IMR-90 (cell line): ENCODE measurements around the gene KDM1A. TPM values are rescaled to one million over a fixed set of nuclear protein-coding genes. Genes with fewer than 3 reads are reported as not detected.
"Not testable (repeated sequence)": the region's sequence is repeated elsewhere in the genome, so short reads cannot be mapped to it uniquely, and the experiment has no call there.

ENCODE experiments used
- ATAC-seq: fragments of 200-7000 bp; cut with Tn5 transposase; 2 replicates; pipeline ENCODE4 v1.9.1; 2020; ENCODE audit warnings: low read depth, mild to moderate bottlenecking, moderate library complexity
- BruUV-seq: library from RNA; stranded (reverse); fragments of 400-500 nt; replicated peaks from 2 replicates; lab custom pipeline; 2021; lab: Mats Ljungman, UMichigan
- CTCF ChIA-PET: fragments of 300-600 bp; formaldehyde crosslinking; extraction: SDS; loops from one replicate; lab custom pipeline; 2021; ENCODE audit warnings: antibody characterized with exemption; lab: Yijun Ruan, JAX
- POLR2A ChIA-PET: fragments of 300-600 bp; sonication (Branson Sonifier 250); formaldehyde crosslinking; loops from one replicate; lab custom pipeline; 2022; ENCODE audit warnings: antibody characterized with exemption; ENCODE audit not compliant: unreplicated experiment; lab: Charles Lee
- DNase-seq: peaks from one replicate; pipeline ENCODE4 v3.0.0; 2013
- H2AFZ ChIP-seq: replicated peaks from 2 replicates; pipeline ENCODE3; 2013; ENCODE audit warnings: low read length, mild to moderate bottlenecking; ENCODE audit not compliant: poor library complexity
- H2AK5ac ChIP-seq: 2 replicates; pipeline ENCODE4 v1.6.1; 2013; ENCODE audit warnings: low read depth, low read length, inconsistent platforms
- H2AK9ac ChIP-seq: replicated peaks from 2 replicates; pipeline ENCODE3; 2013; ENCODE audit warnings: mild to moderate bottlenecking, low read depth, low read length, moderate library complexity; ENCODE audit not compliant: poor library complexity
- H2BK120ac ChIP-seq: 2 replicates; pipeline ENCODE4 v1.6.1; 2013; ENCODE audit warnings: low read depth, low read length, inconsistent platforms
- H2BK15ac ChIP-seq: 3 replicates; pipeline ENCODE4 v1.6.1; 2013; ENCODE audit warnings: low read depth, low read length, inconsistent platforms
- H2BK20ac ChIP-seq: 2 replicates; pipeline ENCODE4 v1.6.1; 2013; ENCODE audit warnings: low read depth, mild to moderate bottlenecking, inconsistent platforms, low read length, moderate library complexity
- H2BK5ac ChIP-seq: 2 replicates; pipeline ENCODE4 v1.6.1; 2013; ENCODE audit warnings: mild to moderate bottlenecking, low read depth, low read length, inconsistent platforms; ENCODE audit not compliant: poor library complexity, severe bottlenecking
- H3K14ac ChIP-seq: replicated peaks from 2 replicates; pipeline ENCODE4 v1.6.1; 2013; ENCODE audit warnings: low read depth, low read length, inconsistent platforms
- H3K18ac ChIP-seq: 2 replicates; pipeline ENCODE4 v1.6.1; 2013; ENCODE audit warnings: low read depth, low read length, control low read depth
- H3K23ac ChIP-seq: 2 replicates; pipeline ENCODE4 v1.6.1; 2013; ENCODE audit warnings: low read depth, low read length, inconsistent platforms
- H3K27ac ChIP-seq: 2 replicates; pipeline ENCODE4 v1.5.1; 2013; ENCODE audit warnings: mild to moderate bottlenecking, control low read depth, low read length; ENCODE audit not compliant: insufficient read depth
- H3K27me3 ChIP-seq: 2 replicates; pipeline ENCODE4 v1.6.1; 2013; ENCODE audit warnings: low read length; ENCODE audit not compliant: control insufficient read depth, insufficient read depth
- H3K36me3 ChIP-seq: 2 replicates; pipeline ENCODE4 v1.6.1; 2013; ENCODE audit warnings: low read length, mixed read lengths; ENCODE audit not compliant: control insufficient read depth, insufficient read depth
- H3K4ac ChIP-seq: 2 replicates; pipeline ENCODE4 v1.6.1; 2013; ENCODE audit warnings: low read depth, low read length, inconsistent platforms
- H3K4me1 ChIP-seq: 2 replicates; pipeline ENCODE4 v1.6.1; 2013; ENCODE audit warnings: low read length, mixed read lengths; ENCODE audit not compliant: control insufficient read depth, insufficient read depth
- H3K4me2 ChIP-seq: 2 replicates; pipeline ENCODE4 v1.6.1; 2013; ENCODE audit warnings: low read depth, mild to moderate bottlenecking, control low read depth, low read length, moderate library complexity
- H3K4me3 ChIP-seq: 2 replicates; pipeline ENCODE4 v1.5.1; 2013; ENCODE audit warnings: low read depth, mild to moderate bottlenecking, control low read depth, low read length, moderate library complexity; ENCODE audit not compliant: insufficient read depth
- H3K56ac ChIP-seq: 2 replicates; pipeline ENCODE4 v1.6.1; 2013; ENCODE audit warnings: low read length, inconsistent platforms; ENCODE audit not compliant: insufficient read depth; ENCODE audit errors: extremely low read depth
- H3K79me1 ChIP-seq, 2 experiments: 2 replicates each; pipeline ENCODE4 v1.6.1; 2013; ENCODE audit warnings: low read length in 2 of 2, inconsistent platforms in 1 of 2, low read depth in 1 of 2
- H3K9ac ChIP-seq: 2 replicates; pipeline ENCODE4 v1.6.1; 2013; ENCODE audit warnings: low read depth, low read length, control low read depth
- H3K9me1 ChIP-seq: 2 replicates; pipeline ENCODE4 v1.6.1; 2013; ENCODE audit warnings: low read length, inconsistent platforms; ENCODE audit not compliant: insufficient read depth
- H3K9me3 ChIP-seq: 2 replicates; pipeline ENCODE4 v1.6.1; 2013; ENCODE audit warnings: low read length; ENCODE audit not compliant: control insufficient read depth, insufficient read depth
- H4K20me1 ChIP-seq: 2 replicates; pipeline ENCODE4 v1.6.1; 2013; ENCODE audit warnings: low read length, inconsistent platforms; ENCODE audit not compliant: insufficient read depth
- H4K5ac ChIP-seq: 2 replicates; pipeline ENCODE4 v1.6.1; 2013; ENCODE audit warnings: mild to moderate bottlenecking, low read depth, low read length, control low read depth
- H4K8ac ChIP-seq, 2 experiments: 2 replicates each; pipeline ENCODE4 v1.6.1; 2013; ENCODE audit warnings: low read depth in 2 of 2, low read length in 2 of 2, control low read depth in 1 of 2, inconsistent platforms in 1 of 2
- H4K91ac ChIP-seq: 2 replicates; pipeline ENCODE4 v1.6.1; 2013; ENCODE audit warnings: low read depth, low read length, inconsistent platforms; ENCODE audit not compliant: insufficient read depth
- FOS ChIP-seq: fragments of 150-350 bp; IDR thresholded peaks from 2 replicates; pipeline ENCODE4 v1.6.1; 2016; ENCODE audit warnings: low read depth, low read length
- MAFK ChIP-seq: IDR thresholded peaks from 2 replicates; pipeline ENCODE4 v1.6.1; 2012; ENCODE audit warnings: low read depth, low read length, improper control_type of control experiment
- MAZ ChIP-seq: IDR thresholded peaks from 2 replicates; pipeline ENCODE4 v1.6.1; 2012; ENCODE audit warnings: low read depth, mild to moderate bottlenecking, low read length, improper control_type of control experiment, moderate library complexity, borderline replicate concordance
- NFE2L2 ChIP-seq: fragments of 150-350 bp; IDR thresholded peaks from 2 replicates; pipeline ENCODE4 v1.6.1; 2016; ENCODE audit warnings: low read depth, mild to moderate bottlenecking, low read length
- POLR2A ChIP-seq: IDR thresholded peaks from 2 replicates; pipeline ENCODE4 v1.6.1; 2012; ENCODE audit warnings: mild to moderate bottlenecking, low read depth, low read length
- RAD21 ChIP-seq: IDR thresholded peaks from 2 replicates; pipeline ENCODE4 v1.6.1; 2012; ENCODE audit warnings: low read length, improper control_type of control experiment
- RCOR1 ChIP-seq: IDR thresholded peaks from 2 replicates; pipeline ENCODE4 v1.6.1; 2012; ENCODE audit warnings: mild to moderate bottlenecking, low read length, improper control_type of control experiment; ENCODE audit not compliant: insufficient replicate concordance
- RFX5 ChIP-seq: IDR thresholded peaks from 2 replicates; pipeline ENCODE4 v1.8.0; 2012; ENCODE audit warnings: low read depth, mild to moderate bottlenecking, low read length, moderate library complexity
- WGBS, 2 experiments: methylation state at CpG; one replicate each; pipeline versions ENCODE4 v1.1.5 to v1.1.7; 2013; ENCODE audit warnings: missing lambda C conversion rate in 2 of 2; ENCODE audit not compliant: insufficient read length in 1 of 2; ENCODE audit errors: extremely low coverage in 2 of 2; 5-methylcytosine and 5-hydroxymethylcytosine counted together
- dilution Hi-C: fragments of 300-500 bp; cut with HindIII; formaldehyde crosslinking; loops from one replicate; pipeline ENCODE4 v1.14.3; 2018; ENCODE audit warnings: low sequenced_read_pairs; ENCODE audit not compliant: unreplicated experiment
- in situ Hi-C: fragments of 300-500 bp; cut with MboI; formaldehyde crosslinking; loops from 3 replicates; pipeline ENCODE4 v1.14.3; 2019; ENCODE audit warnings: low sequenced_read_pairs, inconsistent platforms, mixed read lengths
- intact Hi-C: fragments of 100-400 bp; cut with micrococcal nuclease; formaldehyde crosslinking; loops from 2 replicates; pipeline ENCODE4 v1.10.0; 2022
- polyA plus RNA-seq, 3 experiments: library from polyadenylated mRNA; depleted of rRNA; stranded (reverse); fragments of >200 nt; gene quantifications; 2 replicates each; pipeline ENCODE4 v1.2.3, GENCODE V29; 2012; ENCODE audit warnings: low replicate concordance in 1 of 3
- total RNA-seq: library from RNA; depleted of rRNA; stranded (reverse); fragments of >200 nt; gene quantifications from 2 replicates; pipeline ENCODE4 v1.2.3, GENCODE V29; 2012

KDM1A gene
- total and polyA plus RNA-seq, 2 of the 4 experiments (the other 2 are of a cell fraction), result 58.7 to 104 TPM

DNA sequence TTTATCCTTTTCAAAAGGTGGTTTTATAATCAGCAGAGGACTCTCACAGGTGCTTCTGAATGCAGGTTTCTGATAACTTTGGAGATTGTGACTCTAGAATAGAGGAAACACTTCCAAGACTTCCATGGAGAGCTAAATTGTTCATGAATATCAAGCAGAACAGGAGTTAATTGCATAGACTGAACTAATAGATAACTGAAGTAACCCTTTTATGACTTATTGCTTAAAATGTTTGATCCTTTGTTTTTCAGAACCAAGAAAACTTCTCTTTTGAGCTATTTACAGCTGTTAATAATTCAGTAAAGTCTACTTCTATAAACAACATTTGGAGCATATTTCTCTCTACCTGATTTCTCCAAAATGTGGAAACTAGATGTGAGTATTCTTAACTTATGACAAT, 23.5 kb upstream of the KDM1A start:
- BruUV-seq, result no TSS peak
- Histone ChIP-seq H3K4me3 (no peak overlapping the region), H3K14ac (no peak overlapping the region), H3K9me1 (no peaks in the 10 kb centered on the region), H3K23ac (no peak overlapping the region), H3K36me3 (no peaks in the 10 kb centered on the region), H3K18ac (no peak overlapping the region), H4K20me1 (no peaks in the 10 kb centered on the region), H4K8ac (no peak overlapping the region), H2AK9ac (no peak overlapping the region), H3K4ac (no peak overlapping the region), H3K4me1 (no peaks in the 10 kb centered on the region), H2AFZ (no peak overlapping the region), H4K91ac (no peak overlapping the region), H3K27me3 (peaks cover 5% of the 10 kb centered on the region), H3K4me2 (no peak overlapping the region), H3K9ac (no peak overlapping the region), H3K9me3 (peaks cover 11% of the 10 kb centered on the region), H2BK20ac (no peak overlapping the region), H2BK5ac (no peak overlapping the region), H3K27ac (no peak overlapping the region), H2BK15ac (no peak overlapping the region), H2AK5ac (no peak overlapping the region), H4K5ac (no peak overlapping the region), H2BK120ac (no peak overlapping the region), H3K79me1 (no peaks in the 10 kb centered on the region), H3K56ac (no peak overlapping the region)
- in situ Hi-C loops, result loop anchor here (25.0 kb wide), 1 partner anchor 642 kb away; no protein-coding TSS in a partner anchor
- intact Hi-C loops, result no loop called here
- TF ChIP-seq MAFK, result no peak
- TF ChIP-seq FOS, result no peak
- TF ChIP-seq NFE2L2, result no peak
- no peak for TF ChIP-seq RFX5
- no peak for TF ChIP-seq MAZ
- no peak for TF ChIP-seq RAD21
- TF ChIP-seq RCOR1, result no peak
- TF ChIP-seq POLR2A, result no peak
- ATAC-seq (no peak), DNase-seq (no peak)
- ChIA-PET CTCF (no interaction called here), POLR2A (interaction anchor here (0.6 kb wide), 1 partner anchor 233 kb away, joined by 3 read pairs; no protein-coding TSS in a partner anchor)
- dilution Hi-C loops, result no loop called here

DNA sequence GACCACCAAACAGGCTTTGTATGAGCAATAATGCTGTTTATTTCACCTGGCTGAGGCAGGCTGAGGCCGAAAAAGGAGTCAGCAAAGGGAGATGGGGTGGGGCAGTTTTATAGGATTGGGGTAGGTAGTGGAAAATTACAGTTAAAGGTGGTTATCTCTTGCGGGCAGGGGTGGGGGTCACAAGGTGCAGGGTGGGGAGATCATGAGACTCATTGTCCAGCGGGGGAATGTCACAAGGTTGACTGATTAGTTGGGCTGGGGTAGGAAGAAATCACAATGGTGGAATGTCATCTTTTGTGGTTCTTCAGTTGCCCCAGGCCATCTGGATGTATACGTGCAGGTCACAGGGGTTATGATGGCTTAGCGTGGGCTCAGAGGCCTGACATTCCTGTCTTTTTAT, 21.7 kb upstream of the KDM1A start:
- H2BK5ac ChIP-seq, H2AK9ac ChIP-seq, H4K91ac ChIP-seq, H2AK5ac ChIP-seq, H3K18ac ChIP-seq, H3K79me1 ChIP-seq, H3K23ac ChIP-seq, H3K9ac ChIP-seq, CTCF ChIA-PET, intact Hi-C loops, DNase-seq, ATAC-seq, H3K56ac ChIP-seq, H2AFZ ChIP-seq, H2BK20ac ChIP-seq, H3K4ac ChIP-seq, H3K9me1 ChIP-seq, H3K14ac ChIP-seq, H4K8ac ChIP-seq, H4K20me1 ChIP-seq, BruUV-seq, H3K4me3 ChIP-seq, H3K36me3 ChIP-seq, H2BK15ac ChIP-seq, POLR2A ChIA-PET, H2BK120ac ChIP-seq, H4K5ac ChIP-seq, H3K4me2 ChIP-seq, H3K27ac ChIP-seq, dilution Hi-C loops, H3K4me1 ChIP-seq: not testable (repeated sequence)
- Histone ChIP-seq H3K9me3 (peaks cover 11% of the 10 kb centered on the region), H3K27me3 (peaks cover 11% of the 10 kb centered on the region)
- in situ Hi-C loops, result loop anchor here (25.0 kb wide), 1 partner anchor 640 kb away; no protein-coding TSS in a partner anchor
- whole genome bisulfite sequencing, 2 experiments, result 13% methylated on average over 1 of the region's 5 CpGs; no CpG with 5 or more reads in 1 of the 2 experiments
